ENCODE data around the gene NDUFS8. TPM values are rescaled to one million over a fixed set of nuclear protein-coding genes. Genes with fewer than 3 reads are reported as not detected.

NDUFS8 gene
- total RNA-seq, 1 experiment from 2014 or later: 576 TPM

DNA sequence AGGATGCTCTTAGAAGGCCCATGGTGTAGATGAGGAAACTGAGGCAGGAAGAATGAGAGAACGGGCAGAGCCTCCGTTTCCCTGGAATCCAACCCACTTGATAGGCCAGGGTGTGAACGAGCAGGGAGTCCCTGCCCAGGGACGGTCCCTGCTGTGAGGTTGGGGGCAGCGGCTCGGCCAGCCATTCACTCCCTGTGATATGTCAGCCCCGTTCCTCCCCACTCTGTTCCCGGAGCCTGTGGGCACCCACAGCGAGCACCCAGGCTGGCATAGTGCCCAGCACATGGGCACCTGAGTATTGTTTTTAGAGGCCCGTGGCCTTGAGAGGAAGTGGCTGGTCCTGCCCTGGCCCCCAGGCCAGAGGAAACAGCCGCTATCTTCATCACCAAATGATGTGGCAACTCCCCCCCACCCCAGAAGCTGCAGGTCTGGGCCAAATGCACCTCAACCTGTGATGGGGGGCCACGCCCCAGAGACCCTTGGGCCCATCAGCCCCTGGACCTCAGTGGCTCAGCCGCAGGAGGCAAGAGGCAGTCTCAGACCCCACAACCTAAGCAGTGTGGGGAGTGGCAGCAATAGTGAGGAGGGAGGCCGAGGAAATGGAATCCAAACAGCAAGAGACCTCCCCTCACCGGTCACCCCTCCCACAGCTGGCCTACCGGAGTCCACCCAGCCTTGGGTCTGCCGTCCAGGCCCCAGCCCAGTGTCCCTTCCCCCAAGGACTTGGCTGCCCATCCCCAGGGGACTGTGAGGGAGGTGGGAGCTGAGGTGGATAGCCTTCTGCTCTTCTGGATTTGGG, 18.2 kb upstream of the NDUFS8 start:
- no peaks in the 10 kb centered on the region for H3K9me3 ChIP-seq (ENCODE audit: low read length)
- ChIA-PET POLR2A (ENCODE audit: unreplicated experiment) (no interaction called here), CTCF (no interaction called here)
- H3K4me2 ChIP-seq (ENCODE audit: low read length): peak overlapping the region; percentile 85
- H3K9ac ChIP-seq (ENCODE audit: low read length): peak overlapping the region; percentile 57
- H3F3A ChIP-seq (ENCODE audit: low read length, unreplicated experiment): peaks cover 12% of the 10 kb centered on the region
- no peaks in the 10 kb centered on the region for H3K9me2 ChIP-seq (replicated peaks; ENCODE audit: low read length)
- H4K20me1 ChIP-seq (ENCODE audit: low read length): no peaks in the 10 kb centered on the region
- intact Hi-C loops (cut with micrococcal nuclease): loop anchor here (10.0 kb wide), 1 partner anchor 203 kb away; the partner anchor contains the start of gene KMT5B
- H2AFZ ChIP-seq (ENCODE audit: low read length): no peak overlapping the region
- no peak for TF ChIP-seq EZH2 (IDR thresholded peaks at IDR 0.05; ENCODE audit: low read length, unreplicated experiment)
- TF ChIP-seq, protein P1, sequence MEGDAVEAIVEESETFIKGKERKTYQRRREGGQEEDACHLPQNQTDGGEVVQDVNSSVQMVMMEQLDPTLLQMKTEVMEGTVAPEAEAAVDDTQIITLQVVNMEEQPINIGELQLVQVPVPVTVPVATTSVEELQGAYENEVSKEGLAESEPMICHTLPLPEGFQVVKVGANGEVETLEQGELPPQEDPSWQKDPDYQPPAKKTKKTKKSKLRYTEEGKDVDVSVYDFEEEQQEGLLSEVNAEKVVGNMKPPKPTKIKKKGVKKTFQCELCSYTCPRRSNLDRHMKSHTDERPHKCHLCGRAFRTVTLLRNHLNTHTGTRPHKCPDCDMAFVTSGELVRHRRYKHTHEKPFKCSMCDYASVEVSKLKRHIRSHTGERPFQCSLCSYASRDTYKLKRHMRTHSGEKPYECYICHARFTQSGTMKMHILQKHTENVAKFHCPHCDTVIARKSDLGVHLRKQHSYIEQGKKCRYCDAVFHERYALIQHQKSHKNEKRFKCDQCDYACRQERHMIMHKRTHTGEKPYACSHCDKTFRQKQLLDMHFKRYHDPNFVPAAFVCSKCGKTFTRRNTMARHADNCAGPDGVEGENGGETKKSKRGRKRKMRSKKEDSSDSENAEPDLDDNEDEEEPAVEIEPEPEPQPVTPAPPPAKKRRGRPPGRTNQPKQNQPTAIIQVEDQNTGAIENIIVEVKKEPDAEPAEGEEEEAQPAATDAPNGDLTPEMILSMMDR (conservative IDR thresholded peaks at IDR 0.05; ENCODE audit: low read depth, low read length): no peak
- no peak for TF ChIP-seq EZH2phosphoT487 (IDR thresholded peaks at IDR 0.05; ENCODE audit: borderline replicate concordance, low read length)
- H3K27me3 ChIP-seq (ENCODE audit: low read length): no peaks in the 10 kb centered on the region
- no peak overlapping the region for H3K4me3 ChIP-seq (ENCODE audit: low read length)
- H3K36me3 ChIP-seq (ENCODE audit: low read depth, low read length): no peaks in the 10 kb centered on the region
- H3K27ac ChIP-seq (ENCODE audit: low read length): peak overlapping the region; percentile 96
- H3K79me2 ChIP-seq (ENCODE audit: low read length): peaks cover 24% of the 10 kb centered on the region
- DNase-seq (peak; percentile 40), ATAC-seq (no peak)
- BruUV-seq (replicated peaks): no TSS peak
- H3K4me1 ChIP-seq (ENCODE audit: insufficient read depth, low read length): peaks cover 73% of the 10 kb centered on the region

DNA sequence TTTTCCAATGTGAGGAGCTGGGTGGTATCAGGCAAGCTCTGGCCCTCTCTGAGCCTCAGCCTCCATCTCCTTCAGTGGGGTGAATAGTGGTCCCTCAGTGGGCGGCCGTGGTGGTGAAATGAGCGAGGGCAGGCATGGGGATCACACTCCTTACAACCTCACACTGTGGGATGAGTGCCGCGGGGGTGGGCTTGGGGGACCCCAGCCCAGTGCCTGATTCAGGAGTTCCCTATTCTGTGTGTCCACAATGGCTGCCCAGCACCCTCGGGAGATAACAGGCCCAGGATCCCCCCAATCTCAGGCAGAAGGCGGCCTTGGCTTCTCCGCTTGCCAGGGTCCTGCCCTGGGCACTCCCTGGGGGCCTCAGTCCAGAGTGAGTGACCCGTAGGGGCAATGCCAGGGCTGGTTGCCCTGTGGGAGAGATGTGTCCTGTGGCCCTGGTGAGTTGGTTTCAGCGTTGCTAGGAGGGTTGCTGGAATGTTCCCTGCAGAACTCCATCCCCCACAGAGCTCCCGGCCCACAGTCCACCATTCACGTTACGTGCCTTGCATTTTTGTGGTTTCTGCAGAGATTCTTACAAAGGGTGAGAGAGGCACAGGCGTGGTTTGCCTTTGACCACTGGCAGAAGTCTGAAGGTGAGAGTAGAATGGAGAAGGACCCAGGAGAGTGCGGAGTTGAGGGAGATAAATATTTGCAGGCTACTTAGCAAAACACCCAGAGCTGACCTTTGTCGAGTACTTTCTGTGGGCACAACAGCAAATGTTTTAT, 17.5 kb upstream of the NDUFS8 start:
- intact Hi-C loops (cut with micrococcal nuclease): loop anchor here (10.0 kb wide), 1 partner anchor 202 kb away; the partner anchor contains the start of gene KMT5B
- ChIA-PET CTCF (no interaction called here), POLR2A (ENCODE audit: unreplicated experiment) (interaction anchor here (0.5 to 0.6 kb wide), 2 partner anchors 109 to 643 kb away, joined by 3 to 6 read pairs; no protein-coding TSS in a partner anchor)
- TF ChIP-seq EZH2phosphoT487 (IDR thresholded peaks at IDR 0.05; ENCODE audit: borderline replicate concordance, low read length) (no peak), EZH2 (IDR thresholded peaks at IDR 0.05; ENCODE audit: low read length, unreplicated experiment) (no peak)
- TF ChIP-seq, protein P1 (conservative IDR thresholded peaks at IDR 0.05; ENCODE audit: low read depth, low read length): no peak
- H2AFZ ChIP-seq (ENCODE audit: low read length): no peak overlapping the region
- BruUV-seq (replicated peaks): TSS peak; percentile 71
- peak overlapping the region; percentile 85 for H3K4me2 ChIP-seq (ENCODE audit: low read length)
- no peaks in the 10 kb centered on the region for H3K9me3 ChIP-seq (ENCODE audit: low read length)
- peaks cover 12% of the 10 kb centered on the region for H3F3A ChIP-seq (ENCODE audit: low read length, unreplicated experiment)
- ATAC-seq (peak; percentile 42), DNase-seq (peak; percentile 99)
- H3K4me1 ChIP-seq (ENCODE audit: insufficient read depth, low read length): peaks cover 74% of the 10 kb centered on the region
- no peaks in the 10 kb centered on the region for H3K27me3 ChIP-seq (ENCODE audit: low read length)
- peak overlapping the region; percentile 96 for H3K27ac ChIP-seq (ENCODE audit: low read length)
- H3K79me2 ChIP-seq (ENCODE audit: low read length): peaks cover 24% of the 10 kb centered on the region
- H3K36me3 ChIP-seq (ENCODE audit: low read depth, low read length): no peaks in the 10 kb centered on the region
- H3K9ac ChIP-seq (ENCODE audit: low read length): peak overlapping the region; percentile 82
- H3K9me2 ChIP-seq (replicated peaks; ENCODE audit: low read length): no peaks in the 10 kb centered on the region
- H3K4me3 ChIP-seq (ENCODE audit: low read length): no peak overlapping the region; the same call in 1 of the 2 replicates
- no peaks in the 10 kb centered on the region for H4K20me1 ChIP-seq (ENCODE audit: low read length)

All from PC-3 (cell line).